Astrocyte (in vitro differentiated cells and primary cell): ENCODE results near the gene UBE3C. TPM values are rescaled to one million over a fixed set of nuclear protein-coding genes. Genes with fewer than 3 reads are reported as not detected.

Source experiments
- DNase-seq: peaks from one replicate; pipeline ENCODE4 v3.0.0-alpha.2; 2010; ENCODE audit warnings: low read depth
- FAIRE-seq: peaks from 2 replicates; lab custom pipeline; 2011; peaks lifted over from hg19 to GRCh38; lab: Jason Lieb, UNC
- H2AFZ ChIP-seq: 2 replicates; pipeline ENCODE4 v1.6.0; 2012; ENCODE audit warnings: low read depth, low read length, inconsistent platforms
- H3K27ac ChIP-seq: 2 replicates; pipeline ENCODE4 v1.5.1; 2011; ENCODE audit warnings: low read depth, low read length, inconsistent platforms
- H3K27me3 ChIP-seq: 2 replicates; pipeline ENCODE4 v1.6.0; 2011; ENCODE audit warnings: low read length, inconsistent platforms; ENCODE audit not compliant: insufficient read depth
- H3K36me3 ChIP-seq: 2 replicates; pipeline ENCODE4 v1.5.1; 2011; ENCODE audit warnings: low read length, inconsistent platforms; ENCODE audit not compliant: insufficient read depth
- H3K4me1 ChIP-seq: 2 replicates; pipeline ENCODE4 v1.5.1; 2011; ENCODE audit warnings: low read length, inconsistent platforms; ENCODE audit not compliant: insufficient read depth
- H3K4me2 ChIP-seq: 2 replicates; pipeline ENCODE4 v1.6.0; 2012; ENCODE audit warnings: low read length, inconsistent platforms
- H3K4me3 ChIP-seq: 2 replicates; pipeline ENCODE4 v1.5.1; 2011; ENCODE audit warnings: low read depth, mild to moderate bottlenecking, low read length, inconsistent platforms; ENCODE audit not compliant: insufficient read depth
- H3K79me2 ChIP-seq: 2 replicates; pipeline ENCODE4 v1.6.0; 2012; ENCODE audit warnings: mild to moderate bottlenecking, low read length, inconsistent platforms; ENCODE audit not compliant: insufficient read depth
- H3K9ac ChIP-seq: 2 replicates; pipeline ENCODE4 v1.6.0; 2012; ENCODE audit warnings: mild to moderate bottlenecking, low read length, inconsistent platforms
- H3K9me3 ChIP-seq: 2 replicates; pipeline ENCODE4 v1.5.1; 2012; ENCODE audit warnings: low read depth, mild to moderate bottlenecking, low read length, inconsistent platforms; ENCODE audit not compliant: insufficient read depth
- H4K20me1 ChIP-seq: 2 replicates; pipeline ENCODE4 v1.6.0; 2012; ENCODE audit warnings: low read length, inconsistent platforms; ENCODE audit not compliant: insufficient read depth
- H3K27ac Mint-ChIP-seq: one replicate; pipeline ENCODE4 v1.8.0; 2021; ENCODE audit warnings: mild to moderate bottlenecking, mixed read lengths; ENCODE audit not compliant: unreplicated experiment
- H3K27me3 Mint-ChIP-seq: one replicate; pipeline ENCODE4 v1.8.0; 2021; ENCODE audit warnings: low read depth, mixed read lengths; ENCODE audit not compliant: unreplicated experiment
- H3K36me3 Mint-ChIP-seq: one replicate; pipeline ENCODE4 v1.8.0; 2021; ENCODE audit warnings: low read depth, mixed read lengths; ENCODE audit not compliant: unreplicated experiment
- H3K4me1 Mint-ChIP-seq: one replicate; pipeline ENCODE4 v1.8.0; 2021; ENCODE audit warnings: low read depth, mixed read lengths; ENCODE audit not compliant: unreplicated experiment
- H3K4me3 Mint-ChIP-seq: one replicate; pipeline ENCODE4 v1.8.0; 2021; ENCODE audit warnings: mild to moderate bottlenecking, moderate library complexity, mixed read lengths; ENCODE audit not compliant: unreplicated experiment
- H3K9me3 Mint-ChIP-seq: one replicate; pipeline ENCODE4 v1.8.0; 2021; ENCODE audit warnings: mild to moderate bottlenecking, mixed read lengths; ENCODE audit not compliant: unreplicated experiment
- EZH2 ChIP-seq: IDR thresholded peaks from 2 replicates; pipeline ENCODE4 v1.6.1; 2012; ENCODE audit warnings: mild to moderate bottlenecking, low read length, inconsistent platforms; ENCODE audit not compliant: insufficient read depth
- total RNA-seq: library from RNA; stranded (reverse); gene quantifications from 2 replicates; pipeline ENCODE4 v1.2.1, GENCODE V29; 2021
- TF ChIP-seq, protein P1 (sequence below): IDR thresholded peaks from 2 replicates; pipeline ENCODE4 v1.5.1; 2011; ENCODE audit warnings: low read depth, mild to moderate bottlenecking, inconsistent platforms, low read length, moderate library complexity; ENCODE audit not compliant: insufficient read depth

UBE3C gene
- total RNA-seq, 1 donor from 2014 or later: 76.9 TPM

- Mint-ChIP-seq H3K4me3 (no peak overlapping the region), H3K9me3 (no peaks in the 10 kb centered on the region), H3K4me1 (peaks cover 4% of the 10 kb centered on the region), H3K27ac (no peak overlapping the region), H3K36me3 (peaks cover 11% of the 10 kb centered on the region), H3K27me3 (no peaks in the 10 kb centered on the region)
- DNase-seq: no peak
- peaks cover 3% of the 10 kb centered on the region for H3K79me2 ChIP-seq
- H3K27me3 ChIP-seq: no peaks in the 10 kb centered on the region
- peaks cover 6% of the 10 kb centered on the region for H4K20me1 ChIP-seq
- no peaks in the 10 kb centered on the region for H3K9me3 ChIP-seq
- H3K4me1 ChIP-seq: no peaks in the 10 kb centered on the region
- H3K27ac ChIP-seq: no peak overlapping the region
- H3K9ac ChIP-seq: no peak overlapping the region
- no peak overlapping the region for H3K4me3 ChIP-seq
- no peak for FAIRE-seq
- H3K4me2 ChIP-seq: no peak overlapping the region
- no peak overlapping the region for H2AFZ ChIP-seq
- peaks cover 33% of the 10 kb centered on the region for H3K36me3 ChIP-seq
- TF ChIP-seq, protein P1, sequence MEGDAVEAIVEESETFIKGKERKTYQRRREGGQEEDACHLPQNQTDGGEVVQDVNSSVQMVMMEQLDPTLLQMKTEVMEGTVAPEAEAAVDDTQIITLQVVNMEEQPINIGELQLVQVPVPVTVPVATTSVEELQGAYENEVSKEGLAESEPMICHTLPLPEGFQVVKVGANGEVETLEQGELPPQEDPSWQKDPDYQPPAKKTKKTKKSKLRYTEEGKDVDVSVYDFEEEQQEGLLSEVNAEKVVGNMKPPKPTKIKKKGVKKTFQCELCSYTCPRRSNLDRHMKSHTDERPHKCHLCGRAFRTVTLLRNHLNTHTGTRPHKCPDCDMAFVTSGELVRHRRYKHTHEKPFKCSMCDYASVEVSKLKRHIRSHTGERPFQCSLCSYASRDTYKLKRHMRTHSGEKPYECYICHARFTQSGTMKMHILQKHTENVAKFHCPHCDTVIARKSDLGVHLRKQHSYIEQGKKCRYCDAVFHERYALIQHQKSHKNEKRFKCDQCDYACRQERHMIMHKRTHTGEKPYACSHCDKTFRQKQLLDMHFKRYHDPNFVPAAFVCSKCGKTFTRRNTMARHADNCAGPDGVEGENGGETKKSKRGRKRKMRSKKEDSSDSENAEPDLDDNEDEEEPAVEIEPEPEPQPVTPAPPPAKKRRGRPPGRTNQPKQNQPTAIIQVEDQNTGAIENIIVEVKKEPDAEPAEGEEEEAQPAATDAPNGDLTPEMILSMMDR: no peak
- no peak for TF ChIP-seq EZH2
These were observed 80.4 kb downstream of the UBE3C start for GRCh38 chr7:157219154-157219553.

DNA sequence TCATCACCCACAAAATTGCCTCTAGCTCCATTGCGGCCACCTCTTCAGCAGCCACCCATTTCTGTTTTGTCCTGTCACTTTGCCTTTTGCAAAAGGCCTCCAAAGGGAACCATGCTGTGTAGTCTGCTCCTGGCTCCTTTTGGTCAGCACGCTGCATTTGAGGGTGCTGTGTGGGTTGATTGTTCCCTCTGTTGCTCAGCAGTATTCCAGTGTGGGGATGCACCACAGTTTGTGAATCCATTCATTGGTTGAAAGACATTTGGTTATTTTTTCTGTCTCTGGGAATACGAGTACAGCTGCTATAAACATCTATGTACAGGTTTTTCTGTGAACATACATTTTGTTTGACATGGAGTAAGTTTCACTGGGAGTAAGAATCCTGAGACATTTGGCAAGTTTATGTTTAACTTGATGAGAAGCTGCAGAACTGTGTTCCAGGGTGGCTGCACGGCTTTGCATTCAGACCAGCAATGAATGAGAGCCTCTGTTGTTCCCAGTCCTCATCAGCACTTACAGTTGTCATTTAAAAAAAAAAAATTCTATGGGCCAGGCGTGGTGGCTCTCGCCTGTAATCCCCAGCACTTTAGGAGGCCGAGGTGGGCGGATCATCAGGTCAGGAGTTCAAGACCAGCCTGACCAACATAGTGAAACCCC lies 82.3 kb downstream of the UBE3C start:
- peaks cover 11% of the 10 kb centered on the region for H3K36me3 Mint-ChIP-seq
- peaks cover 33% of the 10 kb centered on the region for H3K36me3 ChIP-seq
- no peak for TF ChIP-seq EZH2
- TF ChIP-seq, protein P1: no peak

DNA sequence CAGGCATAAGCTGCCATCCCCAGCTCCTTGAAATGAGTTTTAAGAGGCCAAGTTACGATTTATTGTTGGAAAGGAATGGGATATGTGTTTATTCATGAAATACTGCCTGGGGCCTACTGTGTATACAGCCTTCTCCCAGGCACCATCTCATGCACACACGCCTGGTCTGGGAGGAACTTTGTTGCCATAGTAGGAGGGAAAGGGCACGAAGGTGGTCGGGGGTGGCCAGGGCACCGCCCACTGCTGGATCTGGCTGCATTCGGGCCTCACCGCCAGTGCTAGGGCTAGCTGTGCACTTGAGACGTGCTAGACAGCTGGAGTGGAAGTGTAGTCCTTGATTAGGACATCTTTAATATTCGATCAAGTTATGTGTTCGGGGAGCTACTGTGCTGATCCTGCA lies 84.0 kb downstream of the UBE3C start:
- Histone ChIP-seq H3K9me3 (no peaks in the 10 kb centered on the region), H3K27me3 (no peaks in the 10 kb centered on the region), H3K4me3 (no peak overlapping the region), H3K27ac (no peak overlapping the region), H3K36me3 (peaks cover 38% of the 10 kb centered on the region), H3K4me1 (no peaks in the 10 kb centered on the region), H3K79me2 (no peaks in the 10 kb centered on the region), H4K20me1 (peaks cover 5% of the 10 kb centered on the region), H2AFZ (no peak overlapping the region), H3K9ac (no peak overlapping the region), H3K4me2 (no peak overlapping the region)
- no peak overlapping the region for H3K4me3 Mint-ChIP-seq
- FAIRE-seq (no peak), DNase-seq (no peak)
- H3K27me3 Mint-ChIP-seq: no peaks in the 10 kb centered on the region
- peak overlapping the region; percentile 5 for H3K27ac Mint-ChIP-seq
- TF ChIP-seq, protein P1: no peak
- no peaks in the 10 kb centered on the region for H3K9me3 Mint-ChIP-seq
- peaks cover 4% of the 10 kb centered on the region for H3K4me1 Mint-ChIP-seq
- peaks cover 8% of the 10 kb centered on the region for H3K36me3 Mint-ChIP-seq

More for the DNA sequence above, 82.3 kb downstream of the UBE3C start:
- Histone ChIP-seq H3K4me3 (no peak overlapping the region), H3K27ac (no peak overlapping the region), H3K4me1 (no peaks in the 10 kb centered on the region), H3K79me2 (no peaks in the 10 kb centered on the region), H3K27me3 (no peaks in the 10 kb centered on the region), H2AFZ (no peak overlapping the region), H4K20me1 (no peaks in the 10 kb centered on the region), H3K4me2 (no peak overlapping the region), H3K9me3 (no peaks in the 10 kb centered on the region), H3K9ac (no peak overlapping the region)
- DNase-seq: no peak
- Mint-ChIP-seq H3K9me3 (no peaks in the 10 kb centered on the region), H3K4me1 (peaks cover 4% of the 10 kb centered on the region), H3K27me3 (no peaks in the 10 kb centered on the region), H3K27ac (no peak overlapping the region), H3K4me3 (no peak overlapping the region)
- FAIRE-seq: no peak
